PC-3 (cell line): ENCODE data around the gene RLIM. TPM values are rescaled to one million over a fixed set of nuclear protein-coding genes. Genes with fewer than 3 reads are reported as not detected.

Experiments
- ATAC-seq: fragments of 200-7000 bp; cut with Tn5 transposase; 2 replicates; pipeline ENCODE4 v1.9.1; 2020; ENCODE audit warnings: mild to moderate bottlenecking, moderate library complexity
- BruUV-seq: library from RNA; stranded (reverse); fragments of 400-500 nt; replicated peaks from 2 replicates; lab custom pipeline; 2021; lab: Mats Ljungman, UMichigan
- CTCF ChIA-PET: fragments of 300-600 bp; sonication (Branson Sonifier 250); formaldehyde crosslinking; loops from one replicate; lab custom pipeline; 2022; ENCODE audit warnings: antibody characterized with exemption; lab: Charles Lee
- POLR2A ChIA-PET: fragments of 300-600 bp; sonication (Branson Sonifier 250); formaldehyde crosslinking; loops from one replicate; lab custom pipeline; 2022; ENCODE audit warnings: antibody characterized with exemption; ENCODE audit not compliant: unreplicated experiment; lab: Charles Lee
- DNase-seq: peaks from one replicate; pipeline ENCODE4 v3.0.0-alpha.2; 2015
- H2AFZ ChIP-seq: fragments of 300-600 bp; sonication (generic); 2 replicates; pipeline ENCODE4 v1.6.0; 2016; ENCODE audit warnings: antibody characterized with exemption, low read length
- H3F3A ChIP-seq: fragments of 300-600 bp; sonication (generic); one replicate; pipeline ENCODE4 v1.6.0; 2017; ENCODE audit warnings: antibody characterized with exemption, low read length, control low read depth, mild to moderate bottlenecking; ENCODE audit not compliant: unreplicated experiment
- H3K27ac ChIP-seq: fragments of 300-600 bp; sonication (generic); 2 replicates; pipeline ENCODE4 v1.5.1; 2016; ENCODE audit warnings: mild to moderate bottlenecking, low read length
- H3K27me3 ChIP-seq: fragments of 300-600 bp; sonication (generic); 2 replicates; pipeline ENCODE4 v1.6.1; 2016; ENCODE audit warnings: low read length, mixed read lengths
- H3K36me3 ChIP-seq: fragments of 300-600 bp; sonication (generic); 2 replicates; pipeline ENCODE4 v1.6.1; 2016; ENCODE audit warnings: low read depth, mixed run types, low read length, mixed read lengths
- H3K4me1 ChIP-seq: fragments of 300-600 bp; sonication (generic); 2 replicates; pipeline ENCODE4 v1.5.1; 2016; ENCODE audit warnings: low read length; ENCODE audit not compliant: insufficient read depth
- H3K4me2 ChIP-seq: fragments of 300-600 bp; sonication (generic); 2 replicates; pipeline ENCODE4 v1.6.0; 2016; ENCODE audit warnings: low read length
- H3K4me3 ChIP-seq: fragments of 300-600 bp; sonication (generic); 2 replicates; pipeline ENCODE4 v1.5.1; 2016; ENCODE audit warnings: mild to moderate bottlenecking, low read length, mixed read lengths
- H3K79me2 ChIP-seq: fragments of 300-600 bp; sonication (generic); 2 replicates; pipeline ENCODE4 v1.6.1; 2017; ENCODE audit warnings: low read length, mixed read lengths
- H3K9ac ChIP-seq: fragments of 300-600 bp; sonication (generic); 2 replicates; pipeline ENCODE4 v1.6.0; 2016; ENCODE audit warnings: mild to moderate bottlenecking, low read length
- H3K9me2 ChIP-seq: fragments of 300-600 bp; sonication (generic); replicated peaks from 2 replicates; pipeline ENCODE4 v1.6.1; 2016; ENCODE audit warnings: mixed run types, low read length, mixed read lengths
- H3K9me3 ChIP-seq: fragments of 300-600 bp; sonication (generic); 2 replicates; pipeline ENCODE4 v1.6.1; 2016; ENCODE audit warnings: low read length, mixed read lengths
- H4K20me1 ChIP-seq: fragments of 300-600 bp; sonication (generic); 2 replicates; pipeline ENCODE4 v1.6.1; 2016; ENCODE audit warnings: low read length, mixed read lengths
- CTCF ChIP-seq: fragments of 300-600 bp; sonication (generic); conservative IDR thresholded peaks from 2 replicates; pipeline ENCODE4 v1.5.1; 2017; ENCODE audit warnings: antibody characterized with exemption, low read depth, mild to moderate bottlenecking, low read length
- EZH2 ChIP-seq: fragments of 300-600 bp; sonication (generic); IDR thresholded peaks from one replicate; pipeline ENCODE4 v1.6.1; 2017; ENCODE audit warnings: antibody characterized with exemption, mild to moderate bottlenecking, low read length; ENCODE audit not compliant: unreplicated experiment
- EZH2phosphoT487 ChIP-seq: fragments of 300-600 bp; sonication (generic); IDR thresholded peaks from 2 replicates; pipeline ENCODE4 v1.6.1; 2018; ENCODE audit warnings: mild to moderate bottlenecking, antibody characterized with exemption, low read length, borderline replicate concordance
- intact Hi-C: fragments of 100-400 bp; cut with micrococcal nuclease; formaldehyde crosslinking; loops from 2 replicates; pipeline ENCODE4 v1.9.0; 2023
- total RNA-seq: library from RNA; depleted of rRNA; stranded (reverse); fragments of >200 nt; gene quantifications from 2 replicates; pipeline ENCODE4 v1.2.3, GENCODE V29; 2014

The RLIM gene
- total RNA-seq, 1 experiment from 2014 or later, result 37.5 TPM

- DNase-seq (peak; percentile 79), ATAC-seq (peak; percentile 86)
- H2AFZ ChIP-seq, result peak overlapping the region; percentile 83
- no peaks in the 10 kb centered on the region for H3K9me2 ChIP-seq
- no peaks in the 10 kb centered on the region for H3K79me2 ChIP-seq
- H4K20me1 ChIP-seq, result no peaks in the 10 kb centered on the region
- intact Hi-C loops, result loop anchor here (1.0 kb wide), 1 partner anchor 167 kb away; no protein-coding TSS in a partner anchor
- TF ChIP-seq EZH2phosphoT487, result no peak
- peak; percentile 97 for TF ChIP-seq CTCF
- no peak for TF ChIP-seq EZH2
- no peaks in the 10 kb centered on the region for H3K4me1 ChIP-seq
- peak overlapping the region; percentile 73 for H3K4me2 ChIP-seq
- ChIA-PET CTCF (no interaction called here), POLR2A (no interaction called here)
- no peaks in the 10 kb centered on the region for H3K27me3 ChIP-seq
- no peaks in the 10 kb centered on the region for H3K9me3 ChIP-seq
- H3K27ac ChIP-seq, result no peak overlapping the region
- H3K36me3 ChIP-seq, result no peaks in the 10 kb centered on the region; the same call in 1 of the 2 replicates
- H3F3A ChIP-seq, result no peaks in the 10 kb centered on the region
- peak overlapping the region; percentile 52; the same call in 1 of the 2 replicates for H3K4me3 ChIP-seq
- H3K9ac ChIP-seq, result no peak overlapping the region
- no TSS peak for BruUV-seq
Observed at GRCh38 chrX:74550295-74550802, 64.1 kb downstream of the RLIM start.

- POLR2A ChIA-PET, result interaction anchor here (0.7 kb wide), 1 partner anchor 121 kb away, joined by 3 read pairs; no protein-coding TSS in a partner anchor
- no peak for TF ChIP-seq EZH2
Observed at GRCh38 chrX:74546984-74547383, 67.4 kb downstream of the RLIM start.

GRCh38 chrX:74545880-74546523, 68.4 kb downstream of the RLIM start:
- TF ChIP-seq EZH2 (no peak), EZH2phosphoT487 (no peak), CTCF (no peak)
- Histone ChIP-seq H2AFZ (no peak overlapping the region), H3K79me2 (no peaks in the 10 kb centered on the region), H3K4me3 (no peak overlapping the region), H3F3A (no peaks in the 10 kb centered on the region), H3K9me3 (no peaks in the 10 kb centered on the region), H3K4me1 (no peaks in the 10 kb centered on the region), H3K4me2 (no peak overlapping the region), H3K9me2 (no peaks in the 10 kb centered on the region), H3K27me3 (no peaks in the 10 kb centered on the region), H4K20me1 (no peaks in the 10 kb centered on the region), H3K36me3 (no peaks in the 10 kb centered on the region; the same call in 1 of the 2 replicates), H3K27ac (no peak overlapping the region), H3K9ac (no peak overlapping the region)
- CTCF ChIA-PET, result no interaction called here
- POLR2A ChIA-PET, result no interaction called here
- no peak for ATAC-seq
- DNase-seq, result no peak
- intact Hi-C loops, result no loop called here
- no TSS peak for BruUV-seq

More at GRCh38 chrX:74546984-74547383, 67.4 kb downstream of the RLIM start:
- H3K27ac ChIP-seq, result no peak overlapping the region
- DNase-seq (no peak), ATAC-seq (no peak)
- intact Hi-C loops, result no loop called here
- H3K4me1 ChIP-seq, result no peaks in the 10 kb centered on the region
- no peak overlapping the region for H3K9ac ChIP-seq
- BruUV-seq, result no TSS peak
- no peak overlapping the region for H2AFZ ChIP-seq
- no peaks in the 10 kb centered on the region for H3K9me2 ChIP-seq
- H3F3A ChIP-seq, result no peaks in the 10 kb centered on the region
- H3K4me3 ChIP-seq, result no peak overlapping the region
- H3K36me3 ChIP-seq, result no peaks in the 10 kb centered on the region; the same call in 1 of the 2 replicates
- H3K27me3 ChIP-seq, result no peaks in the 10 kb centered on the region
- H3K4me2 ChIP-seq, result no peak overlapping the region
- no peaks in the 10 kb centered on the region for H3K79me2 ChIP-seq
- no peaks in the 10 kb centered on the region for H4K20me1 ChIP-seq
- no peaks in the 10 kb centered on the region for H3K9me3 ChIP-seq
- CTCF ChIA-PET, result interaction anchor here (0.6 kb wide), 1 partner anchor 27 kb away, joined by 6 read pairs; no protein-coding TSS in a partner anchor
